ENCODE data around the gene BBX.

DNA sequence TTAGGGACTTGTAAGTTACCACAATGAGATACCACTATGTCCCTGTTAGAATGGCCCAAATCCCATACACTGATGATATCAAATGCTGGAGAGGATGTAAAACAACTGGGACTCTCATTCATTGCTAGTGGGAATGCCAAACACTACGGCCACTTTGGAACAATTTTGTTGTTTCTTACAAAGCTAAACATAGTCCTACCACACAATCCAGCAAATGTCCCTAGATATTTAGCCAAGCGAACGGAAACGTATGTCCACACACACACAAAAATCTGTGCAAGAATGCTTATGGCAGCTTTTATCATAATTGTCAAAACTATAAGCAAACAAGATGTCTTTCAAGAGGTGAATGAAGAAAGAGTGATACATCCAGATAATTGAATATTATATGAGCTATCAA is 296.9 kb downstream of the BBX start:
- TF ChIP-seq, protein P1, sequence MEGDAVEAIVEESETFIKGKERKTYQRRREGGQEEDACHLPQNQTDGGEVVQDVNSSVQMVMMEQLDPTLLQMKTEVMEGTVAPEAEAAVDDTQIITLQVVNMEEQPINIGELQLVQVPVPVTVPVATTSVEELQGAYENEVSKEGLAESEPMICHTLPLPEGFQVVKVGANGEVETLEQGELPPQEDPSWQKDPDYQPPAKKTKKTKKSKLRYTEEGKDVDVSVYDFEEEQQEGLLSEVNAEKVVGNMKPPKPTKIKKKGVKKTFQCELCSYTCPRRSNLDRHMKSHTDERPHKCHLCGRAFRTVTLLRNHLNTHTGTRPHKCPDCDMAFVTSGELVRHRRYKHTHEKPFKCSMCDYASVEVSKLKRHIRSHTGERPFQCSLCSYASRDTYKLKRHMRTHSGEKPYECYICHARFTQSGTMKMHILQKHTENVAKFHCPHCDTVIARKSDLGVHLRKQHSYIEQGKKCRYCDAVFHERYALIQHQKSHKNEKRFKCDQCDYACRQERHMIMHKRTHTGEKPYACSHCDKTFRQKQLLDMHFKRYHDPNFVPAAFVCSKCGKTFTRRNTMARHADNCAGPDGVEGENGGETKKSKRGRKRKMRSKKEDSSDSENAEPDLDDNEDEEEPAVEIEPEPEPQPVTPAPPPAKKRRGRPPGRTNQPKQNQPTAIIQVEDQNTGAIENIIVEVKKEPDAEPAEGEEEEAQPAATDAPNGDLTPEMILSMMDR (conservative IDR thresholded peaks at IDR 0.05; ENCODE audit: low read depth, low read length), result no peak
- TF ChIP-seq EZH2 (IDR thresholded peaks at IDR 0.05; ENCODE audit: low read length, unreplicated experiment) (no peak), EZH2phosphoT487 (IDR thresholded peaks at IDR 0.05; ENCODE audit: borderline replicate concordance, low read length) (no peak)
